ENCODE results near the gene TM9SF2.
"Not testable (repeated sequence)": the region's sequence is repeated elsewhere in the genome, so short reads cannot be mapped to it uniquely, and the experiment has no call there.

Gene TM9SF2

DNA sequence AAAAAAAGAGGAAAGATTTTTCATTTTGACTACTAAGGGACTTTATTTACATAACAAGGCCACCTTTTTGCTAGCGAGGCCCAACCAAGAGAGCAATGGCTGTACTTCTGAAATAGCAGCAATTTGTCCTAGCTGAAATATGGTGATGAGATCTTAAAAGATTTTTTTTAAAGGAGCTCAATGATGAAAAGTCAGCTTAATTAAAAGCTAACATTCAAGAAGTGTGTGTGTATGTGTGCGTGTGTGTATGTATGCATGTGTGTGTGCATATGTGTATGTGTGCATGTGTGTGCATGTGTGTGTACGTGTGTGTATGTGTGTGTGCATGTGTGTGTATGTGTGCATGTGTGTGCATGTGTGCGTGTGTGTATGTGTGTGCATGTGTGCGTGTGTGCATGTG, 24.6 kb upstream of the TM9SF2 start:
- no peak for TF ChIP-seq ZNF274 (IDR thresholded peaks at IDR 0.05; ENCODE audit: low read depth, low read length)
- H3K4me3 ChIP-seq (ENCODE audit: low read length): no peak overlapping the region

GRCh38 chr13:99477493-99477892, 23.8 kb upstream of the TM9SF2 start:
- no peak for TF ChIP-seq ZNF274 (IDR thresholded peaks at IDR 0.05; ENCODE audit: low read depth, low read length)
- no peak overlapping the region for H3K4me3 ChIP-seq (ENCODE audit: low read length)

GRCh38 chr13:99481366-99481765, 19.9 kb upstream of the TM9SF2 start:
- TF ChIP-seq ZNF274 (IDR thresholded peaks at IDR 0.05; ENCODE audit: low read depth, low read length): no peak
- H3K4me3 ChIP-seq (ENCODE audit: low read length): no peak overlapping the region

GRCh38 chr13:99484473-99484872, 16.8 kb upstream of the TM9SF2 start:
- no peak for TF ChIP-seq ZNF274 (IDR thresholded peaks at IDR 0.05; ENCODE audit: low read depth, low read length)

DNA sequence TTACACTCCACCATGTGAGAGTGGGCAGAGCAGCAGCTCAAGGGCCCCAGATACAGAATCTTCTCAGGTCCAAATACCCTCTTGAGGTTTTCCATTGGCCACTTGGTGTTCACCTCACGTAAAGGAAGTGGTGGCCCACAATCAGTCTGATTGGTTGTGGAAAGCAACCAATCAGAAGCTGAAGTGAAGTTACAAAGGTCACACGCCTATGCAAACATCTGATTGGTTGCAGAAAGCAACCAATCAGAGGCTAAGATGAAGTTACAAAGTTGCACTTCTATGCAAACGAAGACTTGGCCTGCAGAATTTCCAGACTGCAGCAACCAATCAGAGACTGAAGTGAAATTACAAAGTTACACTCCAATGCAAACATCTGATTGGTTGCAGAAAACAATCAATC, 14.3 kb upstream of the TM9SF2 start:
- no peak for TF ChIP-seq ZNF274 (IDR thresholded peaks at IDR 0.05; ENCODE audit: low read depth, low read length)
- no peak overlapping the region for H3K4me3 ChIP-seq (ENCODE audit: low read length)

More at GRCh38 chr13:99484473-99484872, 16.8 kb upstream of the TM9SF2 start:
- no peak overlapping the region for H3K4me3 ChIP-seq (ENCODE audit: low read length)

DNA sequence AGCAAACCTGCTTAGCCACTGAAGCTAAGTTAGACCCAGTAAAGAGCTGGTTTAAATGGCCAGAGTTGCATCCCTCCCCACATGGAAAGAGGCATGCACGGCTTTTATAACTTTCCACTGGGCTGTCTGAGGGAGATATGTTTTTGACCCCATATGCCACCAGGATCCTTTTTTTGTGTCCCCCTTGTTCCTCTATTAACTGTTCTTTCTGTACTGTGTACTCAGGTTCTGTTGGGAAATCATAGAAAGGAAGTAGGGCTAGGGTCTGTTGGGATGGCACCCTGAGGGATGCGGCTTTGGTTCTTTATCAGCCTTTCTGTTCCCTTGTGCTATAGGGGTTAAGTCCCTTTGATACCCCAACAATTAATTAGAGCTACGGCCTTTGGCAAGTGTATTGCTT, 12.2 kb upstream of the TM9SF2 start:
- no peak overlapping the region for H3K4me3 ChIP-seq (ENCODE audit: low read length)
- TF ChIP-seq ZNF274 (IDR thresholded peaks at IDR 0.05; ENCODE audit: low read depth, low read length): no peak

DNA sequence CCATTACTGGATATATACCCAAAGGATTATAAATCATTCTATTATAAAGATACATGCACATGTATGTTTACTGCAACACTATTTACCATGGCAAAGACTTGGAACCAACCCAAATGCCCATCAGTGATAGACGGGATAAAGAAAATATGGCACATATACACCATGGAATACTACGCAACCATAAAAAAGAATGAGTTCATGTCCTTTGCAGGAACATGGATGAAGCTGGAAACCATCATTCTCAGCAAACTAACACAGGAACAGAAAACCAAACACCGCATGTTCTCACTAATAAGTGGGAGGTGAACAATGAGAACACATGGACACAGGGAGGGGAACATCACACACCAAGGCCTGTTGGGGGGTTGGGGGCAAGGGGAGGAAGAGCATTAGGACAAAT, 9.5 kb upstream of the TM9SF2 start:
- H3K4me3 ChIP-seq (ENCODE audit: low read length): not testable (repeated sequence)

DNA sequence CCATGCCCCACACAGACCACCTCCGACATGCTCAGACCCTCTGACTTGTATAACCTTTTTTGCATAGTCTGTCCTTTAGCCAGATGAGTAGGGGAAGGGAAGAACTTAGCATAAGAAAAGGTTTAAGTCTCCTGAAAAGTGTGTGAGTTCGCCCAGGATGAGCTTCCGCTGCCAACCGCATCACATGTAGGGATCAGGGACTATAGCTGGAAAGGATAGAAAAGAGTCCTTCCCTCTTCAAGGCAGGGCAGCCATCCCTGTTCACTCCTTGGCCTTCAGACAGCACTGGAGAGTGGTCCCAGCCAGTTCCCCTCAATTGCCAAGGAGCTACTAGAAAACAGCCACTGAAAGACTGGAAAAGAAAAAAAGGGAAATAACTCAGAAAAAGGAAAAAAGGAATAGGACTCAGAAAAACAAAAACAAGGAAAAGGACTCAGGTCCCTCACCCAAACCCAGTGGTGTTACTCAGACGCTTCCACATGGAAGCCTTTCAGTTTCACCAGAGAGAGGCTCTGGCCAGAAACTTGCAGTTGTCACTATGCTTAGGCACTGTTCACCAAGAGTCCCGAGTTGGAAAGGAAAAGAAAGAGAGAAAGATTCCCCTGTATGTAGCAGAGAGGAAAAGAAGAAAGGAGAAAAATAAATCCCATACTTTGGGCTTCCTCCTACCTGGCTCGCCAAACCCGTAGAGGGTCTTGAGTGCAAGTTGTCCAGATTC, 5.6 kb upstream of the TM9SF2 start:
- H3K4me3 ChIP-seq (ENCODE audit: low read length): peak overlapping the region; percentile 52; the same call in 1 of the 2 replicates
- TF ChIP-seq ZNF274 (IDR thresholded peaks at IDR 0.05; ENCODE audit: low read depth, low read length): no peak

DNA sequence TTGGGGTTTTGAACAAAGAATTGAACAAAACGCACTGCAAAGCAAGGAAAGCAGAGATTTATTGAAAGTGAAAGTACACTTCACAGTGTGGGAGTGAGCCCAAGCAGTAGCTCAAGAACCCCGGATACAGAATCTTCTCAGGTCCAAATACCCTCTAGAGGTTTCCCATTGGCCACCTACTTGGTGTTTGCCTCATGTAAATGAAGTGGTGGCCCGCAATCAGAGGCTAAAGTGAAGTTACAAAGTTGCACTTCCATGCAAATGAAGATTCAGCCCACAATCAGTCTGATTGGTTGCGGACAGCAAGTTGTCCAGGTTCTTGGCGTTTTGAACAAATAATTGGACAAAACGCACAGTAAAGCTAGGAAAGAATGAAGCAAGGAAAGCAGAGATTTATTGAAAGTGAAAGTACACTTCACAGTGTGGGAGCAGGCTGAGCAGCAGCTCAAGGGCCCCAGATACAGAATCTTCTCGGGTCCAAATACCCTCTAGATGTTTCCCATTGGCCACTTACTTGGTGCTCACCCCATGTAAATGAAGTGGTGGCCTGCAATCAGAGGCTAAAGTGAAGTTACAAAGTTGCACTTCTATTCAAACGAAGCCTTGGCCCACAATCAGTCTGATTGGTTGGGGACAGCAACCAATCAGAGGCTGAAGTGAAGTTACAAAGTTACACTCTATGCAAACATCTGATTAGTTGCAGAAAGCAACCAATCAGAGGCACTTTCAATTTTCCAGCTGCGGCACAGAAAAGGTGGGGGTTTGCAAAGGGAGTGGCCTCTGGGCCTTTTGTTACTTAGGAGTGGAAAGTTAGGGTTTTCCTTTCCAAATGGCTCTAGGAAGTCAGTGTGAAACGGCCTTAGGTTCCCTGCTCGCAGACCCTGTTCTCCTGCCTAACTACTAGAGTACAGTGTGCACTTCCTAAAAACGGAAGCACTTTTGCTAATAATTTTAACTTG, 4.8 kb upstream of the TM9SF2 start:
- no peak for TF ChIP-seq ZNF274 (IDR thresholded peaks at IDR 0.05; ENCODE audit: low read depth, low read length)
- peak overlapping the region; percentile 52; the same call in 1 of the 2 replicates for H3K4me3 ChIP-seq (ENCODE audit: low read length)

DNA sequence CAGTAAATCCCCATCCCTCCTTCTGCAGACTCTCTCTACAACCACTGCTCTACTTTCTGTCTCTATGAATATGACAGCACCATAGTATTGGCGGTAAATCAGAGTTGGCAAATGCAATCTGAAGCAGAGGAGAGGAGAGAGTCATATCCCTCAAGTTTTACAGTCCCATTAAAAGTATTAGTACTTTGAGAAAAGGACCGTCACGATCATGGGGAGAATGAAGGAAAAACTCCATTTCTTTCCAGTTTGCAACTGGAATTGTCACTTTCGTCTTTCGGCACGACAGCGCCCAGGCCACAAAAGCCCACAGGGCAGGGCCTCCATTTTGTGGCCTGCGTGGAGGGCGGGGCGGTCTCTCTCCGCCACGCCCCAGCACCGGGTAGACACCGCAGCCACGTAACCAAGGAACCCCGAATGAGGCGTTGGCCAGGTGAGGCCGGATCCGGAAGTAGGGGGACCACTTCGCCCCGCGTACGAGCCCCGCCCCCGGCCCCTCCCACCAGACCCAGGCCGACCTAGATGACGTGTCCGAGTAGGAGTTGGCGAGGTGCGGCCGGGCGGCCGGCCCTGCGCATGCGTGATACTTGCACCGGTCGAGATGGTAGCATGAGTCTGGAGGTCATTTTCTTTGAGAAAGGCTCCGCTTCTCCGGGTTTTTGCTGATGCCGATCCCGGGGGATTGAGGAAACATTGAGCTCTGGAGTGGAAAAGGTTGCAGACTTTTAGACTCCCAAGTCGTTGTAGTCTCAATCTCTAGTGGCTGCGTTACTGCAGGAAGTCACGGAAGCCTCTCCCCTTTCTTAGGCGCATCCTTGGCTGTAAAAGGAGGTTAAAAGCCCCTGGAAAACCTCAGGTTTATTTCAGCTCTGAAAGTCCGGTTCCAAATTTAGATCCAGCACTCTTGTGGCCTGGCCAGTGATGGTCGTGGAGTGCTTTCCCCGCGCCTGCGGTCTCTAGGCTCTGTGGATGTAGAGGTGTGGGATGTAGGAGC, 2.8 kb upstream of the TM9SF2 start:
- TF ChIP-seq ZNF274 (IDR thresholded peaks at IDR 0.05; ENCODE audit: low read depth, low read length): no peak
- H3K4me3 ChIP-seq (ENCODE audit: low read length): peak overlapping the region; percentile 73

DNA sequence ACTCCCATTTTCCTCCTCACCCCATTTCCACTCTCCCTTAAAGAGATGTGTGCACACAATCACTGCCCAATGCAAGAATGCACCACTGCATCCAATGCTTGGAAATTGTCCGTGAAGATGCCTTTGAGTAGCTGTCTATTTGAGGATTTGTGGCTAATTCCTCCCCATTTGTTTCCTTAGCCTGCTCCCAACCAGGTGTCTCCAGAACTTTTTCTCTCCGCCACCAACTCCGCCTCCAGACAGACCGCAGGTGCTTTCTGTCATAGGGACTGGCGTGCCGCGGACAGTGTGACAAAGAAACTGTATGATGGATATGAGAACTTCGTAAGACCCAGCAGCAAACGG, 461 bp upstream of the TM9SF2 start:
- no peak for TF ChIP-seq ZNF274 (IDR thresholded peaks at IDR 0.05; ENCODE audit: low read depth, low read length)
- peak overlapping the region; percentile 84 for H3K4me3 ChIP-seq (ENCODE audit: low read length)

GRCh38 chr13:99501848-99502301, 603 bp downstream of the TM9SF2 start:
- peak overlapping the region; percentile 84 for H3K4me3 ChIP-seq (ENCODE audit: low read length)
- no peak for TF ChIP-seq ZNF274 (IDR thresholded peaks at IDR 0.05; ENCODE audit: low read depth, low read length)

- TF ChIP-seq ZNF274 (IDR thresholded peaks at IDR 0.05; ENCODE audit: low read depth, low read length): no peak
- no peak overlapping the region; the same call in 1 of the 2 replicates for H3K4me3 ChIP-seq (ENCODE audit: low read length)
Observed at GRCh38 chr13:99505814-99506269, 4.6 kb downstream of the TM9SF2 start.

DNA sequence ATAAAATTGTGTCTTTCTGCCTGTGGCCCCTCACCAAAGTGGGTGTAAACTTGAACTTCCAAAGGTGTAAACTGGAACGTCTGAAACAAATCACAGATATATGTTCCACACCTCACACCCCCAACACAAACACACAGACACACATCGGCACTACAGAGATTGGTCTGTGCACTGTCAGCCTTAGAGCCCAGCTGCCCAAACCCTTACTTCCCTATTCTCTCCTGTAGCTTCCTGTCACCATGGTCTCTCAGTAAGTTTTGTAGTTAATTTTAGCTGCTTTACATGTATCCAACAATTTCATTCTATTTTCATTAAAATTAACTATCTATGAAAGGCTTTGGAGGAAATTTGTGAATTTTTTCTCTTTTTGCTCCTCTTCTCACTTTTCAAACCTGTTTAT, 5.4 kb downstream of the TM9SF2 start:
- H3K4me3 ChIP-seq (ENCODE audit: low read length): peak overlapping the region; percentile 39; the same call in 1 of the 2 replicates
- TF ChIP-seq ZNF274 (IDR thresholded peaks at IDR 0.05; ENCODE audit: low read depth, low read length): no peak

Data from GM08714 (cell line).